LNCaP clone FGC (cell line): ENCODE data around the gene OLFML2B.

ENCODE experiments used
- DNase-seq: peaks from one replicate; pipeline ENCODE4 v3.0.0-alpha.2; 2011; ENCODE audit warnings: low read depth
- H3K4me3 ChIP-seq: 2 replicates; pipeline ENCODE4 v1.5.1; 2011; ENCODE audit warnings: mild to moderate bottlenecking, low read depth, low read length, control low read depth
- CTCF ChIP-seq: IDR thresholded peaks from 2 replicates; pipeline ENCODE4 v1.5.1; 2012; ENCODE audit warnings: mild to moderate bottlenecking; ENCODE audit not compliant: control insufficient read depth, insufficient read depth; ENCODE audit errors: extremely low read depth

The OLFML2B gene

GRCh38 chr1:162011337-162012012 is 12.2 kb downstream of the OLFML2B start:
- no peak overlapping the region for H3K4me3 ChIP-seq
- no peak for TF ChIP-seq CTCF
- no peak for DNase-seq

GRCh38 chr1:162010175-162010506 is 13.5 kb downstream of the OLFML2B start:
- no peak for DNase-seq
- no peak for TF ChIP-seq CTCF

GRCh38 chr1:162009501-162010174 is 14.0 kb downstream of the OLFML2B start:
- no peak for DNase-seq
- no peak overlapping the region for H3K4me3 ChIP-seq
- TF ChIP-seq CTCF, result no peak

More at GRCh38 chr1:162010175-162010506, 13.5 kb downstream of the OLFML2B start:
- H3K4me3 ChIP-seq, result no peak overlapping the region

GRCh38 chr1:162008799-162009198 is 14.9 kb downstream of the OLFML2B start:
- no peak for DNase-seq
- H3K4me3 ChIP-seq, result no peak overlapping the region
- TF ChIP-seq CTCF, result no peak

- no peak for TF ChIP-seq CTCF
- no peak for DNase-seq
- H3K4me3 ChIP-seq, result no peak overlapping the region
Observed at GRCh38 chr1:162007466-162007865, 16.2 kb downstream of the OLFML2B start.

GRCh38 chr1:162006081-162006480 is 17.6 kb downstream of the OLFML2B start:
- DNase-seq, result no peak

More at GRCh38 chr1:162006081-162006480, 17.6 kb downstream of the OLFML2B start:
- TF ChIP-seq CTCF, result no peak
- no peak overlapping the region for H3K4me3 ChIP-seq
